Spleen (tissue), 7 donors: ENCODE results near the gene ST7L.

ENCODE experiments used
- CTCF ChIP-seq, 11 experiments: fragments of 200-600 bp in 7 of 11; fragments of 450-650 bp in 4 of 11; sonication (generic) in 4 of 11; IDR thresholded peaks in 8 of 11; conservative IDR thresholded peaks in 3 of 11; 1 replicate in 7 of 11; 2 replicates in 4 of 11; pipeline versions ENCODE4 v1.4.0 to v1.8.0; 2016 to 2021; ENCODE audit warnings: antibody characterized with exemption in 11 of 11, inconsistent platforms in 4 of 11, mild to moderate bottlenecking in 1 of 11
- POLR2A ChIP-seq, 3 donors: fragments of 450-650 bp; IDR thresholded peaks; one replicate each; pipeline ENCODE4 v1.5.1; 2017; ENCODE audit warnings: antibody characterized with exemption in 3 of 3, mild to moderate bottlenecking in 1 of 3
- donor health status: DM: no; HTN: no; CAD: no; lungs with moderate emphysema.
- donor health status: DM: no; HTN: no; CAD: no.
- donor health status: DM: no; HTN: no; CAD: no.

GRCh38 chr1:112517646-112518045 is 101.3 kb downstream of the ST7L start:
- no peak for TF ChIP-seq POLR2A (IDR thresholded peaks at IDR 0.05)
- TF ChIP-seq CTCF (IDR thresholded peaks at IDR 0.05 in 8 of 11, conservative IDR thresholded peaks at IDR 0.05 in 3 of 11), result no peak
